HG03066 (cell line): Measurements from ENCODE around the gene DNAH8.

ENCODE experiments used
- ATAC-seq: cut with Tn5 transposase; IDR thresholded peaks from one replicate; pipeline ENCODE4 v1.9.1; 2021; ENCODE audit warnings: low read depth; ENCODE audit not compliant: unreplicated experiment

DNAH8 gene, protein sequence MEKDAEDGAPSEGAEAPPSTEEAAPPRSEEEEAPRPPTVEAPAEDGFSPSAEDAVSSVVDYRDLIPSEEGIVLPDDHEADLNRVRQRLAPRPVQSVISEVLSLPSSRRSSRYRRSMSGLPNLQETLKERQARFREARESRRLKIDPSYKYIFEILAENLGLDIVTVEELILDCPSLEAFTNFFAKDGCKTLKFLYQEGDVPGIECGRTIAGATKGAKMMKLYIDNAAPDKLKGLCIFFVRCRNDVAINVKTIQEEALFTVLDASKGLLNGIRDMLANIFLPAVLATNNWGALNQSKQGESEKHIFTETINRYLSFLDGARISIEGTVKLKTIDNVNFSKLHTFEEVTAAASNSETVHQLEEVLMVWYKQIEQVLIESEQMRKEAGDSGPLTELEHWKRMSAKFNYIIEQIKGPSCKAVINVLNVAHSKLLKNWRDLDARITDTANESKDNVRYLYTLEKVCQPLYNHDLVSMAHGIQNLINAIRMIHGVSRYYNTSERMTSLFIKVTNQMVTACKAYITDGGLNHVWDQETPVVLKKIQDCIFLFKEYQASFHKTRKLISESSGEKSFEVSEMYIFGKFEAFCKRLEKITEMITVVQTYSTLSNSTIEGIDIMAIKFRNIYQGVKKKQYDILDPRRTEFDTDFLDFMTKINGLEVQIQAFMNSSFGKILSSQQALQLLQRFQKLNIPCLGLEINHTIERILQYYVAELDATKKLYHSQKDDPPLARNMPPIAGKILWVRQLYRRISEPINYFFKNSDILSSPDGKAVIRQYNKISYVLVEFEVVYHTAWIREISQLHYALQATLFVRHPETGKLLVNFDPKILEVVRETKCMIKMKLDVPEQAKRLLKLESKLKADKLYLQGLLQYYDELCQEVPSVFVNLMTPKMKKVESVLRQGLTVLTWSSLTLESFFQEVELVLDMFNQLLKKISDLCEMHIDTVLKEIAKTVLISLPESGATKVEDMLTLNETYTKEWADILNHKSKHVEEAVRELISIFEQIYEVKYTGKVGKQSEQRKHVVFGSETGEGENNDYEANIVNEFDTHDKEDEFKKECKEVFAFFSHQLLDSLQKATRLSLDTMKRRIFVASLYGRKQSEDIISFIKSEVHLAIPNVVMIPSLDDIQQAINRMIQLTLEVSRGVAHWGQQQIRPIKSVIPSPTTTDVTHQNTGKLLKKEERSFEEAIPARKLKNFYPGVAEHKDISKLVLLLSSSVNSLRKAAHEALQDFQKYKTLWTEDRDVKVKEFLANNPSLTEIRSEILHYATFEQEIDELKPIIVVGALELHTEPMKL (N-terminal part only)

DNA sequence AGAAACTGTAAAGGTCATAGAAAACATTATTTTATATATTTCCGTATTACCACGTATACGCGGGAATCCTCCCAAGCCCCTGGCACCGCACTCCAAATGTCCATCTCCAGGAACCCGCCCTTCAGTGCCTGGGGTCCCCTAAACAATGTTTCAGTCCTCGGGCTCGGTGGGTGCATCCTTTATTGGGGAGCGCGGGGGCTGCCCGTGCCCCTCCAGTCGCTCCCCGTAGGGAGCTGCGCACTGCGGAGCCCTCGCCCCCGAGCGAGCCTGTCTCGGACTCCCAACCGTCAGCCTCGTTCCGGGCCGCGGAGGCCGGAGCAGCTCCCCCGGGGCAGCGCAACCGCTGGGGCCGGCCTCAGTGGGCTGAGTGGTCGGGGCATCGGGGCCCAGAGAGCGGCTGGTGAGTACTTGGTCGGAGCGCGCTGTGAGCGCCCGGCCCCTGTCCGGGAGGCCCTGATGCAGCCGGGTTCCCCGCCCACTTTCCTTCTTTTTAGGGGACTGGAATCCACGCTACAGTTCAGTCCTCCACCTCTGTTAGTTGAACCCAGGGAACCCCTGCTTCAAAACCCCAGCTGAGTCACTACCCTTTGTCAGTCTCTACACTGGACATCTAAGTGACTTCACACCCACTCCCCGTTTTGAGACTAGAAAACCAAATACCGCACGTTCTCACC, at the start of gene DNAH8:
Gene DNAH8 (plus strand): TSS at position 296 of the 674 bp plus-strand sequence. CDS start 7,499 bp downstream, outside the sequence.
- no peak for ATAC-seq

DNA sequence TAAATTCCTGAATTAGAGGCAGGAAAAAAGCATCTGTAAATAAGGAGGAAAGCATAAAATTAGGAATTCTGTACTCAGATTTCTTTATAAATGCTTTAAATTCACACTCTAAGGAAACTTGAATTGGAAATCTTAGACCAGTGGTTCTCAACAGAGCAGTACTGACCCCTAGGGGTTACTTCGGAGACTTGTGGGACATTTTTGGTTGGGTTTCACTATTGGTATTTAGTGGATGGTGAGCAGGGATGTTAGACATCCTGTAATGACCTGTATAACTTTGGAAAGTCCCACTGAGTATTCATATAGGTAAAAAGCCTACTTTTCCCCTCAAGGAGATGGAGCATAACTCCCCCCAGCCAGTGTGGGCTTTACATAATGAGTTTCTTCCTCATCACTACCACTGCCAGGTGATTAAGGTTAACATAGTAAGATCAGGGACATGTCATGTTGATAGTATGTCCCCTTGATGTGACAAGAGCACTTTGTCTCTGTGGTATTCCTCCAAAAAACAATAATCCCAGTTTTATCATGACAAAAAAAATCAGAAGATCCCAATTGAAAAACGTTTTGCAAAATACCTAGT, 43.1 kb upstream of the DNAH8 start:
- ATAC-seq, result peak; percentile 78

GRCh38 chr6:38673397-38674165, 41.5 kb upstream of the DNAH8 start:
- ATAC-seq, result no peak

- no peak for ATAC-seq
Measured at GRCh38 chr6:38676236-38676973, 38.7 kb upstream of the DNAH8 start.

DNA sequence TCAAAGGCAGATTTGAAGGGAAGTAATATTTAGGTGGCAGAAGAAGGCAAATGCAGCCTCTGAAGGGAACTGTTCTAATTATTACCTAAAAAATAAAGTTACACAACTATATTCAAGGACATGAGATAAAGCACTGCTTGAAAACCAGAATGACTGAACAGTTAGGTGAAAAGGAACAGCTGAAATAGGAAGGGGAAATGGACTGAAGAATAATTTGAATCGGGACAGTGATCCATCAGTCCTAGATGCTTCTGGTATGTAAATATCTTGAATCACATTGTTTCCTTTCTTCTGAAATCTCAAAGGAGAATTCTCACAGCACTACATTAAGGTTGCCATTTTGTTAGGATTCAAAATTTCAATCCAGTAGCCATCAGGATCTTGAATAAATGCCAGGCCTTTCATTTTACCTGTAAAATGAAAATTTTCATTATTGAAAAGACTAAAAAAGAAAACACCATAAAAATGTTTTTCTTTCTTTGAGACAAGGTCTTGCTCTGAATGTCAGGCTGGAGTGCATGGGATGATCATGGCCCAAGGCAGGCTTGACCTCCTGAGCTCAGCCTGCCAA, 38.1 kb upstream of the DNAH8 start:
- no peak for ATAC-seq

DNA sequence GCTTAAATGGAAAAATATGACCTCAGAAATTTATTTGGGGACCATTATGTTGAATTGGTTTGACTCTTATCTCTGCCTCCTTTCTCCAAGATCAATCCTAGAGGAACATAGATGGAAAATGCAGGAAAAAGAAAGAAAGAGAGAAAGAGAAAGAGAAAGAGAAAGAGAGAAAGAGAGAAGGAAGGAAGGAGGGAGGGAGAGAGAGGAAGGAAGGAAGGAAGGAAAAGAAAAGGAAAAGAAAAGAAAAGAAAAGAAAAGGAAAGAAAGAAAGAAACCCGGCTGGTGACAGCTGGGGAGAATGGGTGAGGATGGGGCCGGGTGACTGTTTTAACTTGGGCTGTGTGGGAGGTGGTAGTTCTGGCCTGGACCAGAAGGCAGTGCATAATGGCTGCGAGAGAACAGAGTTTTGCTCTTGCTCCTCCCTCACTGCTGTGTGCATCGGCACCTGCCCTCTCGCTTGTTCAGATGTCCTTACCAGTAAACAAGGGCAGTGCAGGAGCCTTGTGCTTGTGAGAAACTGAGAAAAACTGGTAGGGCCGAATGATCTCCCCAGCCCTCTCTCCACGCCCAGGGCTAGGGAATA, 36.8 kb upstream of the DNAH8 start:
- ATAC-seq, result no peak

GRCh38 chr6:38679668-38680067, 35.4 kb upstream of the DNAH8 start:
- ATAC-seq, result no peak

GRCh38 chr6:38681850-38682249, 33.3 kb upstream of the DNAH8 start:
- ATAC-seq, result no peak

- no peak for ATAC-seq
Measured at GRCh38 chr6:38684237-38684636, 30.9 kb upstream of the DNAH8 start.

DNA sequence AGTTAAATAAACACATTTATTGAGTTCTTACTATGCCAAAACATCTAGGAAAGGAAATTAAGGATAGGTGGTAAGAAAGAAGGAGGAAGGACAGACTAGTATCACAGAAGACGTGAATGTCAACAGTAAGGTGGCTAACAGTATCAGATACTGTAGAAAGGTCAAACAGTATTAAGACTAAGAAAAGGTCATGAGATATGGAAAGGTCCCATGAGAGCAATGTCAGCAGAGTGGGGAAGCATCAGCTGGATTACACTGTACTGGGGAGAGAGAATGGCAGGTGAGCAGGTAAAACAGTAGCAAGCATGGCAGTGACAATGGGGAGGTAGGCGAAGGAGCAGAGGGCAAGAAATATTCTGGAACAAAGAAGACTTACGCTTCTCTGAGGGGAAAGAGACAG, 30.2 kb upstream of the DNAH8 start:
- ATAC-seq, result no peak

GRCh38 chr6:38686270-38687042, 28.7 kb upstream of the DNAH8 start:
- ATAC-seq, result no peak

DNA sequence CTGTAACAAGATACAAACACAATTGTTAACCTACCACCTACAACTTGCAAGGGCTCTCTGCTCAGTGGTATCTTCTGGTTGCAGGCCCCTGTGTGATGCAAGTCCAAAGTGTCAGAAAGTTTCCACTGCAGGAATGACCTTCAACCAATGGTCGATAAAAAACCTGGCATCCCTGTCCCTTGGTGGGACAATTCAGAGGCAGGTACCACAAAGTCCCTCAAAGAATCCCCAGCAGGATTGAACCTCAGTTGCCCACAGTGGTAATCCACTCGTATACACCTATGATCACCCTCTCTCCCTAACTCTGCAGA, 28.1 kb upstream of the DNAH8 start:
- no peak for ATAC-seq

DNA sequence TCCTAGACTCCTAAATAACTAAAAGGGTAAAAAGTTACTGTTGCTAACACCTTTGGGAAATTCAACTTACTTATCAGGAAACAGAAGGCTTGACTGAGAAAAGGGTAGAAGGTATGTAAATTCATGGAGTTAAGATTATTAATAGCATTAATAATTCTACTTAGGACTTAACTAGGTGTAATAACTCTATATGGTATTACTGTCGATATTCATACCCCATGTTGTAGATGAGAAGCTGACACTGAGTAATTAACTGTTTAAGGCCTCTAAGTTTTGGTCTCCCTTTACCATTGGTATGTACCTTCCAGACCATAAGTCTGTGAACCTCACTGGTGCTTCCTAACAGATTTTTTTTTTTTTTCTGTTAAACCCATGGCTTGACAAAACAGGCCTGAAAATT, 27.6 kb upstream of the DNAH8 start:
- no peak for ATAC-seq

- ATAC-seq, result no peak
Measured at GRCh38 chr6:38688579-38689087, 26.5 kb upstream of the DNAH8 start.

- no peak for ATAC-seq
Measured at GRCh38 chr6:38695227-38695900, 19.7 kb upstream of the DNAH8 start.

DNA sequence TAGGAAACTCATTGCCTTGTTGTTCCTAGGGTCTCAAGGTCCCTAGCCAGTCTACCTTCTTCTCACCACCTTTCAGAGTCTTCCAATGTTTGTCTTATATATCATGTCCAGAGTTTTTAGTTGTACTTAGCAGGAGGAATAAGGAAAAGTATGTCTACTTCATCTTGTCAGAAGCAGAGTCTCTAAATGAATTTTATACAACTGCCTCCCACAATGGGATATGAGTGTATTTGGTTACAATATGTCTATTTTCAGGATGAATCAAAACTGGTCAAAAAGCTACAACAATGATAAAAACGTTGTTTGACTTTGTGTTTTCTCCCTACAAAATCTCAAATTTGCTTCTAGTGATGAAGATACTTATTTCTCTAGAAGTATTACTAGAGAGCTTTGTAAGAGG, 19.2 kb upstream of the DNAH8 start:
- ATAC-seq, result no peak
